Activated CD4-positive, CD25-positive, alpha-beta regulatory T cell (primary cell): ENCODE results near the gene PPIP5K1.

ENCODE experiments used
- DNase-seq, 4 experiments: peaks; one replicate each; lab custom pipeline; 2025; lab: John Stamatoyannopoulos, UW

Gene PPIP5K1

GRCh38 chr15:43488790-43489189 lies 101.2 kb downstream of the PPIP5K1 start:
- DNase-seq, result no peak

DNA sequence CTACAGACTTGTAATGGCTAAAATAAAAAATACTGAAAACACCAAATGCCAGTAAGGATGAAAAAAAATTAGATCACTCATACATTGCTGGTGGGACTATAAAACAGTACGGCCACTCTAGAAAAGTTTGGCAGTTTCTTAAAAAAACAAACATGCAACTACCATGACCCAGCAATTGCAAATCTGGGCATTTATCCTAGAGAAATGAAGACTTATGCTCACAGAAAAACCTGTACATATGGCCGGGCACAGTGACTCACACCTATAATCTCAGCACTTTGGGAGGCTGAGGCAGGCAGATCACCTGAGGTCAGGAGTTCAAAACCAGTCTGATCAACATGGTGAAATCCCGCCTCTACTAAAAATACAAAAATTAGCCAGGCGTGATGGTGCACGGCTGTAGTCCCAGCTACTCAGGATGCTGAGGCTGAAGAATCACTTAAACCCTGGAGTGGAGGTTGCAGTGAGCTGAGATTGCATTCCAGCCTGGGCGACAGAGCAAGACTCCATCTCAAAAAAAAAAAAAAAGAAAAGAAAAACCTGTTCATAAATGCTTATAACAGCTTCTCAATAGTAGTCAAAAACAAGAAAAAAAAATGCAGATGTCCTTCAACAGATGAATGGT lies 102.6 kb downstream of the PPIP5K1 start:
- no peak for DNase-seq

- DNase-seq, result no peak
Observed at GRCh38 chr15:43484455-43484854, 105.6 kb downstream of the PPIP5K1 start.
